Peyer's patch (tissue), 4 donors: ENCODE measurements around the gene KCNAB1.

Experiments used
- POLR2A ChIP-seq, 2 donors: fragments of 450-650 bp; IDR thresholded peaks; one replicate each; pipeline ENCODE4 v1.5.1; 2017; ENCODE audit warnings: antibody characterized with exemption in 2 of 2, mild to moderate bottlenecking in 2 of 2, moderate library complexity in 2 of 2
- TF ChIP-seq, protein P1 (sequence below), 6 experiments: fragments of 450-650 bp in 4 of 6; fragments of 200-600 bp in 2 of 6; sonication (generic) in 1 of 6; IDR thresholded peaks; one replicate each; pipeline ENCODE4 v1.5.1; 2017 to 2019; ENCODE audit warnings: antibody characterized with exemption in 6 of 6, mild to moderate bottlenecking in 3 of 6, moderate library complexity in 1 of 6

DNA sequence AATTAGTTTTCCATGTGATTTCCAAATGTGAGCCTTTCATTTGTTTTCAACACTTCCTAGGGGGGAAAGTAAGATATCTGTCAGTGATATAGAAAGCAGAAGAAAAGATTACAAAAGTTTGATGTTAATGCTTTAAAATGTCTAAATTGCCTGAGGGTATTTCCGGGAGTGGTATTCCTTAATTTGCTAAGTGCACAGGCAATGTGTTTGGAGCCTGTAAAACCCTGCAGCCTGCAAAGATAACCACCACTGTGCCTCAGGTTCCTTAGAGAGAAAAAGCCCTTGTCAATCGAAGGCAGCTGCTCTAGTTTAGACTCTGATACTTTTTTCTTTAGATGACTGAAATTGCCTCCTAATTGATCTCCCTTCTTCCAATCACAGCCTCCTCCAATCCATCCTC lies 279.7 kb downstream of the KCNAB1 start:
- TF ChIP-seq, protein P1, sequence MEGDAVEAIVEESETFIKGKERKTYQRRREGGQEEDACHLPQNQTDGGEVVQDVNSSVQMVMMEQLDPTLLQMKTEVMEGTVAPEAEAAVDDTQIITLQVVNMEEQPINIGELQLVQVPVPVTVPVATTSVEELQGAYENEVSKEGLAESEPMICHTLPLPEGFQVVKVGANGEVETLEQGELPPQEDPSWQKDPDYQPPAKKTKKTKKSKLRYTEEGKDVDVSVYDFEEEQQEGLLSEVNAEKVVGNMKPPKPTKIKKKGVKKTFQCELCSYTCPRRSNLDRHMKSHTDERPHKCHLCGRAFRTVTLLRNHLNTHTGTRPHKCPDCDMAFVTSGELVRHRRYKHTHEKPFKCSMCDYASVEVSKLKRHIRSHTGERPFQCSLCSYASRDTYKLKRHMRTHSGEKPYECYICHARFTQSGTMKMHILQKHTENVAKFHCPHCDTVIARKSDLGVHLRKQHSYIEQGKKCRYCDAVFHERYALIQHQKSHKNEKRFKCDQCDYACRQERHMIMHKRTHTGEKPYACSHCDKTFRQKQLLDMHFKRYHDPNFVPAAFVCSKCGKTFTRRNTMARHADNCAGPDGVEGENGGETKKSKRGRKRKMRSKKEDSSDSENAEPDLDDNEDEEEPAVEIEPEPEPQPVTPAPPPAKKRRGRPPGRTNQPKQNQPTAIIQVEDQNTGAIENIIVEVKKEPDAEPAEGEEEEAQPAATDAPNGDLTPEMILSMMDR (IDR thresholded peaks at IDR 0.05) = no peak
- TF ChIP-seq POLR2A (IDR thresholded peaks at IDR 0.05) = no peak
